Measurements from ENCODE around the gene COP1. TPM values are rescaled to one million over a fixed set of nuclear protein-coding genes. Genes with fewer than 3 reads are reported as not detected.
"Not testable (repeated sequence)": the region's sequence is repeated elsewhere in the genome, so short reads cannot be mapped to it uniquely, and the experiment has no call there.

The COP1 gene
- total RNA-seq, 1 experiment from 2014 or later: 47.0 TPM

DNA sequence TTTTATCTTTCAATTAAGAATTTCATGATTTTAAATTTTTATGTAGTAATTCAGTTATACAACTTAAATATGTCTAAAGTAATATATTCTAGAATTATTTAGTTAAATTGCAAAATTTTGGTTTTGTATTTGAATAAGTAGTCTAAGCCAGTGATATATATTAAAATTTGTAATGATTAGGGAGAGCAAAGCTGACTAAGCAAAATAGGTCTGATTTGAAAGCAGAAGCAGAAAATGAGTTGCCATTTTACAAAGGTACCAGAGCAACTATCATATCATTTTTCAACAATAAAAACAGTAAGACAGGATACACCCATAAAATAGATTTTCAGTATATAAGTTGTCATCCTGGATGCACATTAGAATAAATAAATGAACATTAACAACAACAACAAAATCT, 177.9 kb downstream of the COP1 start:
- H3K27me3 Mint-ChIP-seq (ENCODE audit: insufficient read depth, unreplicated experiment): no peaks in the 10 kb centered on the region
- TF ChIP-seq CTCF (IDR thresholded peaks at IDR 0.05; ENCODE audit: unreplicated experiment): no peak
- H3K9me3 Mint-ChIP-seq (ENCODE audit: unreplicated experiment): no peaks in the 10 kb centered on the region
- H3K4me1 Mint-ChIP-seq (ENCODE audit: insufficient read depth, unreplicated experiment): peaks cover 15% of the 10 kb centered on the region
- H3K4me3 Mint-ChIP-seq (ENCODE audit: unreplicated experiment): no peak overlapping the region
- no peak overlapping the region for H3K27ac Mint-ChIP-seq (ENCODE audit: low read depth, unreplicated experiment)
- BruUV-seq (replicated peaks): no TSS peak
- no peak for DNase-seq (ENCODE audit: unreplicated experiment)
- intact Hi-C loops (cut with micrococcal nuclease): no loop called here
- POLR2A ChIA-PET: no interaction called here
- peaks cover 7% of the 10 kb centered on the region for H3K36me3 Mint-ChIP-seq (ENCODE audit: insufficient read depth, unreplicated experiment)
- CTCF ChIA-PET: interaction anchor here (0.6 to 0.7 kb wide), 2 partner anchors 188 to 1288 kb away, joined by 3 to 4 read pairs; no protein-coding TSS in a partner anchor

GRCh38 chr1:176027934-176028333, 179.2 kb downstream of the COP1 start:
- intact Hi-C loops (cut with micrococcal nuclease); H3K27ac Mint-ChIP-seq (ENCODE audit: low read depth, unreplicated experiment); H3K27me3 Mint-ChIP-seq (ENCODE audit: insufficient read depth, unreplicated experiment); BruUV-seq (replicated peaks); H3K4me3 Mint-ChIP-seq (ENCODE audit: unreplicated experiment); H3K9me3 Mint-ChIP-seq (ENCODE audit: unreplicated experiment); DNase-seq (ENCODE audit: unreplicated experiment): not testable (repeated sequence)
- ChIA-PET POLR2A (interaction anchor here (0.6 to 0.7 kb wide), 2 partner anchors 78 to 687 kb away, joined by 3 read pairs; no protein-coding TSS in a partner anchor), CTCF (interaction anchor here (0.6 to 0.7 kb wide), 3 partner anchors 48 to 656 kb away, joined by 3 to 4 read pairs (median 3); no protein-coding TSS in a partner anchor)
- Mint-ChIP-seq H3K4me1 (ENCODE audit: insufficient read depth, unreplicated experiment) (peaks cover 11% of the 10 kb centered on the region), H3K36me3 (ENCODE audit: insufficient read depth, unreplicated experiment) (peaks cover 15% of the 10 kb centered on the region)

DNA sequence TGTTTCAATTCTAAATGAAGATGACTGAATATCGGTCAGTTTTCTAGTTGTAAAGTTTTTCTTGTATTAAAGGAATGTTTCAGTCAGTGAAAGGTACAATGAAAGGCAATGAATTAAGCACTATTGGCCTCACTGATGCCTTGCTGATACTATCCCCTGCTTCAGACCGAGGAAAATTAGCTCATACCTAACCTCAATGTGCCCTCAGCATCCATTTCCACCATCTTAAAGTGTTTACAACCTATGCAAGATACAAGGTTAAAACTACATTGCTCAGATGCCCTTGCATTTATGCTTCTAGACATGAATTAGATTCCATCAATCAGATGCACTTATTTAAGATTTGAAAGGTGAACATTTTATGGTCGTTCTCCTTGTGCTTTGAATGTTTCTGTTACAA, 184.5 kb downstream of the COP1 start:
- H3K27ac Mint-ChIP-seq (ENCODE audit: low read depth, unreplicated experiment): peak overlapping the region; percentile 39
- H3K36me3 Mint-ChIP-seq (ENCODE audit: insufficient read depth, unreplicated experiment): peaks cover 37% of the 10 kb centered on the region
- no peak for TF ChIP-seq CTCF (IDR thresholded peaks at IDR 0.05; ENCODE audit: unreplicated experiment)
- POLR2A ChIA-PET: interaction anchor here (0.7 to 1.3 kb wide), 3 partner anchors 9 to 772 kb away, joined by 3 to 4 read pairs (median 3); no protein-coding TSS in a partner anchor
- intact Hi-C loops (cut with micrococcal nuclease): no loop called here
- no peaks in the 10 kb centered on the region for H3K4me1 Mint-ChIP-seq (ENCODE audit: insufficient read depth, unreplicated experiment)
- CTCF ChIA-PET: interaction anchor here (0.6 to 1.3 kb wide), 5 partner anchors 21 to 703 kb away, joined by 3 to 5 read pairs (median 3); no protein-coding TSS in a partner anchor
- no TSS peak for BruUV-seq (replicated peaks)
- H3K4me3 Mint-ChIP-seq (ENCODE audit: unreplicated experiment): no peak overlapping the region
- no peaks in the 10 kb centered on the region for H3K9me3 Mint-ChIP-seq (ENCODE audit: unreplicated experiment)
- H3K27me3 Mint-ChIP-seq (ENCODE audit: insufficient read depth, unreplicated experiment): no peaks in the 10 kb centered on the region
- no peak for DNase-seq (ENCODE audit: unreplicated experiment)

DNA sequence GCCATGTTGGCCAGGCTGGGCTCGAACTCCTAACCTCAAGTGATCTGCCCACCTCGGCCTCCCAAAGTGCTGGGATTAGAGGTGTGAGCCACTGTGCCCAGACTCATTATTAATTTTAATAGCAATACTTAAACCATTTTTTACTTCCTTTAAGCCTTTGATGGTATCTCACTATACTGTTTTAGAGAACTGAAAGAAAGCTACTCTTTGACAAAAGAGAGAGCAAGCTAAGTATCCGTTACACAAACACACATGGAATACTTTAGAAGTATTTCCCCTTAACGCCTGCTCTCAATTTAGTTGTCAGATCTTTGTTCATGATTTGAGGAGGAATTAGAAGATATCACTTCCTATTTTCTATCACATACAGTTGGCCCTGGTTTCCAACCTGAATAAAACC, 189.4 kb downstream of the COP1 start:
- no peak overlapping the region for H3K27ac Mint-ChIP-seq (ENCODE audit: low read depth, unreplicated experiment)
- ChIA-PET CTCF (interaction anchor here (0.8 kb wide), 1 partner anchor 23 kb away, joined by 3 read pairs; no protein-coding TSS in a partner anchor), POLR2A (no interaction called here)
- H3K4me1 Mint-ChIP-seq (ENCODE audit: insufficient read depth, unreplicated experiment): no peaks in the 10 kb centered on the region
- H3K9me3 Mint-ChIP-seq (ENCODE audit: unreplicated experiment): no peaks in the 10 kb centered on the region
- H3K36me3 Mint-ChIP-seq (ENCODE audit: insufficient read depth, unreplicated experiment): peaks cover 31% of the 10 kb centered on the region
- no peak for DNase-seq (ENCODE audit: unreplicated experiment)
- H3K27me3 Mint-ChIP-seq (ENCODE audit: insufficient read depth, unreplicated experiment): no peaks in the 10 kb centered on the region
- TF ChIP-seq CTCF (IDR thresholded peaks at IDR 0.05; ENCODE audit: unreplicated experiment): no peak
- H3K4me3 Mint-ChIP-seq (ENCODE audit: unreplicated experiment): no peak overlapping the region
- BruUV-seq (replicated peaks): no TSS peak
- intact Hi-C loops (cut with micrococcal nuclease): no loop called here
